NK-92 (cell line): ENCODE results near the gene ARHGAP28.
"Not testable (repeated sequence)": the region's sequence is repeated elsewhere in the genome, so short reads cannot be mapped to it uniquely, and the experiment has no call there.

Experiments
- DNase-seq: peaks from one replicate; lab custom pipeline; 2025; ENCODE audit not compliant: unreplicated experiment; lab: John Stamatoyannopoulos, UW

The ARHGAP28 gene

DNA sequence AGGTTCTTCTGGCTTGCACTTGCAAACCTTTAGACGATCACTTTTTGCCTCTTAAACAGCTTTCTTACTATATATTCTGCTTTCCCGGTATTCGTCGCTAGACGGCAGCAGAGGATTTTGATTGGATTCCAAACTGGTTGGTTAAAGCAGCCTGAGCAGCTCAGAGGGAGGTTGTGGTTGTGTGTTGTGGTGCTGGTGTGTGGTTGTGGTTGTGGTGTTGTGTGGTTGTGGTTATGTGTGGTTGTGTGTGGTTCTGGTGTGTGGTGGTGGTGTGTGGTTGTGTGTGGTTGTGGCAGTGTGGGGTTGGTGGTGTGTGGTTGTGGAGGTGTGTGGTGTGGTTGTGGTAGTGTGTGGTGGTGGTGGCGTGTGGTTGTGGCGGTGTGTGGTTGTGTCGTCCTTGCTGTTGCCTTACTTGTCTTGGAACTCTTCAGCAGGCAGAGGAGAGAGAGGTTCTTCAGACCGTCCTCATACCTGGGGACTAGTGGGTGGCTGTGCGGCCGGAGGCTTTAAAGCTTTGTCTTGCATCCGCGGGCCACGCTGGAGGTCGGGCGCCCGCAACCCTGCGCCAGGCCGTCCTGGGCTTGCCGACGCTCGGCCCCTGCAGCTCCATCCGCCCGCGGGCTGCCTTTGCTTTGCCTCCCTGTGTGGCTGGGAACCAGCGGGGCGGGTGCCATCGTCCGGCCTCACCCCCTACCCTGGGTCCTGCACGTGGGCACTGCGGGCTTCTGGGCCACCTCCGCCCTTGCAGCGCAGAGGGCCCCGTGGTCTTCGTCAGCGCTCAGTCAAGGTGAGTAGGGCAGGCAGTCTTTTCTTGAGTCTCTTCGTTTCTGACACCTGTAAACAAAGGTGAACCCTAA lies 190.8 kb downstream of the ARHGAP28 start:
- DNase-seq: no peak

DNA sequence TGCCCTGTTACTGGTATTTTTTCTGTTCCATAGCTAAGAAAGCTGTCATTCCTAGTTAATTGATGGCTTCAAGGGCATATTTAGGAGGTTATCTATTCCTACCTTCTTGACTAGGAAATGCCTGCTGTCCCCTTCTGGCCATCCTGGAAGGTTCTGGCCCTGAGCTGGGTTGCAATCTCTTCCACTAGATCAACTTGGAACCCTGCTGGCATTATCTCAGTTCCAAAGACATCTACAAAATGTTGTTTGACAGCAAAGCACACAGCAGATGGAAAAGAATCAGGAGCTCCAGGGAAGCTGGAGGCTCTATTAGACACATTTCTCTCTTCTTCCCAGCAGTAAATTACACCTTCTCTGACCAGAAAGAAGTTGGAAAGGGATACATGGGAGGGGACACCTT lies 192.1 kb downstream of the ARHGAP28 start:
- DNase-seq: no peak

DNA sequence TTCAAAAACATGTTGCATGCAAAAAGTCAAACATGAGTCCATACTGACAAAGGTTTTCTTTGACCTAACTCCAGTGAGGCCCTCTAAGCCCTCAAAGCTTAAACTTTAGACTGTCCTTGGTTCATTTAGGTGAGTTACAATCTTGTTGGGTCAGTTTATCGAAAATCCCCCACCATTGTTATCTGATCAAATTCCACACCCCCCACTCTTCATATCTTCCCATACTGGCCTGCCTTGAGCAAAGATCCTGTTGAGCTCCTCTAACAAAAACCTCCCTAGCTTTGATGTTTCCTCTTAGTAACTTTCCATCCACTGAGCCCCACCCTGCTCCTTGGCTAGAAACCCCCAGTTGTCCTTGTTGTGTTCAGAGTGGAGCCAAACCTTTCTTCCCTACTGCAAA lies 193.7 kb downstream of the ARHGAP28 start:
- no peak for DNase-seq

DNA sequence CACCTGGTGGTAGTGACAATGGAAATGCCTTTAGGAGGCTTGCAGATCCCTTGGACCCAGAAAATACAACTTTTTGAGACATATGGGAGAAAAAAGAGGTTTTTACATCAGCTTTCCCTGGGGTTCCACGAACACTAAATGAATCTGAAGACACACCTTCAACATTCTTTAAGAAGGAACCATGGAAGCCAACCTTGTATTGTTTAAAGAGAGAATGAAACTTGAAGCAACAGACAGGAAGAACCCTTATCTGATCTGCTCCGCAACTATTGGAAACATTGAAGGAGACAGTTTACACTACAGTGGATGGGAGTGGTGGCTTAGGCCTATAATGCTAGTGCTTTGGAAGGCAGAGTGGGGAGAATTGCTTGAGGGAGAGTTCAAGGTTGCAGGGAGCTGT lies 197.6 kb downstream of the ARHGAP28 start:
- DNase-seq: no peak

DNA sequence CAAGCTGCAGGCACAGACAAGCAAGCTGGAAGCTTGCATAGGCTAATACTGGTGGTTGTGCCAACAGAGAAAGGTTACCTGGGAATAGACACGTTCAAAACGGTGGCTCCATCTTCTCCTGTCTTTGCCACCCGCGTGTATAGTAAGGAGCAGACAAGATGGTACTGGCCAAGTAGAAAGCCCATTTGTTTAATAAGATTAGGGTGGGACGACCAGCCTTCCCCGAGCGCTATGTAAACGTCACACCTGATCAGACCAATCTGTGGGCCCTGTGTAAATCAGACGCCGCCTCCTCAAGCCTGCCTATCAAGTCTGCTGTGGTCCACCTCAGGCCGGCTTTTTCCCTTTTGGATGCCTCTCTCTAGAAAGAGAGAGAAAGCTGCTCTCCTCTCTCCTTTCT lies 198.8 kb downstream of the ARHGAP28 start:
- no peak for DNase-seq

DNA sequence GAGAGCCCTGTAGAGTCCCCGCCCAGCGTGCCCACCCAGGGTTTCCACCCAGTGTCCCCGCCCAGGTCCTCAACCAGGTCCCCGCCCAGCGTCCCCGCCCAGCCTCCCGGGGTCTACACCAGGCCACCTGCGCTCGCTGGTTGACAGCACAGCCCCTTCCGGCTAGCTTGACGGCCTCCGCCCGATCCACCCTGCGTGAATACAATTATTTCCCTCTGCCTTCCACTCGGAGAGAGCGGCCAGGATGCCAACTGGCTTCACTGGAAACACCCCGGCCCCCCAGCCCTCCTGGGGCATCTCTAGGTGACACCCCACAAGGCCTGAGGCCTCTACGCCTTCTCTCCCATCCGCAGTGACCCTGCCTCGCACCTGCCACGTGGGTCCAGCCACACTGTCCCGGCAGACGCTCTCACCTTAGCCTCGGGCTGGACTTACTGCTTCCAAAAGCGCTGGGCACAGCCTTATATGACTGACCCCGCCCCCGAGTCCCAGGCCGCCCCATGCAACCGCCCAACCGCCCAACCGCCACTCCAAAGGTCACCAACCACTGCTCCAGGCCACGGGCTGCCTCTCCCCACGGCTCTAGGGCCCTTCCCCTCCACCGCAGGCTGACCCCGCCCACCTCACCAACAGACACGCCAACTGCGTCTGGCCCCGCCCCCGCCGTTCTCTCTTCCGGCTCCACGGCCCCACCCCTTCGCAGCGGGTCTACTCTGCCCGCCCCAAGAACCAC lies 200.0 kb downstream of the ARHGAP28 start:
- no peak for DNase-seq

DNA sequence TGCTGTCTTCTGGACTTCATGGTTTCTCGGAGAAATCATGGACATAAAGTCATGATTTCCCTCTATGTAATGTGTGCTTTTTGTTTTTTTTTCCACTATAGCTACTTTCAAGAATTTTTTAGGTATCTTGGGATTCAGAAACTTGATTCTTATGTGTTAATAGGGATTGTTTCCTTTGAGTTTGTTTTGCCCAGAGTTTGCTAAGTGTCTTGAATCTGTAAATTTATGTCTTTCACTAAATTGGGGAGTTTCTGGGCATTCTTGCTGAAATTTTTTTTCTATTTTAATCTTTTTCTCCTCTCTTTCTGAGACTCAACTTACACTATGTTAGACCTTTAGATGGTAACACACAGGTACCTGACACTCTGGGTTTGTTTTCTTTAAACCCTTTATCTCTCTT lies 205.3 kb downstream of the ARHGAP28 start:
- DNase-seq: no peak

DNA sequence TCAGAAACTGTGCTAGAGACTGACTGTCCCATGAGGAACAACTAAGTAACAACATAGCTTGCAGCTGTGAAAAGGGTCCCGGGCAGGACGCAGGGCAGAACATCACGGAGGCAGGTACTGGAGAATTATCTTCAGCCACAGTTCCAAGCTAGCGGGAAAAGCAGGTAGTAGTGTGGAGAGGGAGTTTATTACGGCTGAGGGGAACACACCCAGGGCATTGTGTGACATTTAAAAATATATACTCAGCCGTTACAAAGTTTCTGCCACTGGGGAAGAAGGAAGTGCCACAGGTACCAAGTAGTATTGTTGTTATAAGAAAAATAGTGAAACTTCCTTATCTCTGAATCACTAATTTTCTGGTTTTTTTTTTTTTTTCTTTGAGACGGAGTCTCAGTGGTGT lies 208.5 kb downstream of the ARHGAP28 start:
- no peak for DNase-seq

DNA sequence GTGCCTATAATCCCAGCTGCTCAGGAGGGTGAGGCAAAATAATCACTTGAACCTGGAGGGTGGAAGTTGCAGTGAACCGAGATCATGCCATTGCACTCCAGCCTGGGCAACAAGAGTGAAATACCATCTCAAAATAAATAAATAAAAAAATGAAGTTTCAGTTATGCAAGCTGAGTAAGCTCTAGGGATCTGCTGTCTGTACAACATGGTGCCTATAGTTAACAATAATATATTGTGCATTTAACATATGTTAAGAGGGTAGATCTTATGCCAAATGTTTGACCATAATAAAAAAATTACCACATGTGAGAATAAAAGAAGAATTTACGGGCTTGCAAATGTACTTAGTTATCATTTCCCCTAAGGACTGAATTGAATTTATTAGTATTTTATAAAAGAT lies 208.9 kb downstream of the ARHGAP28 start:
- not testable (repeated sequence) for DNase-seq

DNA sequence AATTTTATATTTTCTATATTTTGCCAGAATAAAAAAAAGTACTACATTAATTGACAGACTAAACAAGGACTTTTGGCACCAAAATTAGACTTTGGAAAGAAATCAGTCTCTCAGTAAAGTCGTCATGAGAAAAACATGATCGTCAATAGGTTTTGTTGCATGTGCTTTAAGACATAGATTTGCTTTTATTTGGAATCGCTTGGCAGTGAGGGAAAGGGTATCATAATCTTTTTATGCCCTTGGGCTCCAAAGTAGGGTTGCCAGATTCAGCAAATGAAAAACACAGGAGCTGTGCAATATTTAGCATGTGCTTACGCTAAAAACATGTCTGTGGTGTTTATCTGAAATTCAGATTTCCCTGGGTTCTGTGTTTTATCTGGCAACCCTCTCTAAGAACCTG lies 210.5 kb downstream of the ARHGAP28 start:
- no peak for DNase-seq

DNA sequence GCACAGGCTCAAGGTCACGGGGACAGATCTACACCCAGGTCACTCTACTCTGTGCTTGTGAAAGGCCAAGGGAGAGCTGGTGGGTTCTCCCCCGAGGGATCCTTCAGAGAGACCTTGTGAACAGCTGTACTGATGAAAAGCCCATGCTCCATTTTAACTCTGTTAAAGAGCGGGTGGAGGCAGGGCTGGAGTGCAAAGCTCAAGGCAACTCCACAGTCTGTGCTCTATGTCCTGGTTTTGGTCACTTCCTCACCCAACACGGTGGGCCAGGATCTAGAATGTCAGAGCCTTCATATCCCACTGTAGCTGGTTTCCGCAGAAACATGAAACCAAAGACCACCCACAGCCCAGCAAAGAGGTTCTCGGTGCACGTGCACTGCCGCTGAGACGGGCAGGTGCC lies 210.9 kb downstream of the ARHGAP28 start:
- DNase-seq: no peak

DNA sequence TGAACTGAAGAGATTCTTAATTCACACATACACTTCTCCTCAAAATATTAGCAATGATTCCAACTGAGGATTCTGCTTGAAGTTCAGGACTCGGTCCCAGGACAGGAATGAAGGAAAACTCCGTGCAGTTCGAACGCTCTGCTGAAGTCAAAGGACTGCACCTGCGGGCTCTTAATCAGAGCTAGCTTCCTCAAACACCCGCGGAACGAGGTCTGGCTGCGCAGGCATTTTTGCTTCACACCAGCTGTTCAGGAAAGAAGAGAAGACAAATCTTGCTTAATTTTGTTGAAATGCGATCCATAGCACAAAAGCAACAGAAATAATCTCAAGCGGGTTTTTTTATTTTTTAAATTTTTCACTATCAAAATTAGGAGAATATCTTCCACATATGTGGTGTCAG lies 212.5 kb downstream of the ARHGAP28 start:
- DNase-seq: no peak

DNA sequence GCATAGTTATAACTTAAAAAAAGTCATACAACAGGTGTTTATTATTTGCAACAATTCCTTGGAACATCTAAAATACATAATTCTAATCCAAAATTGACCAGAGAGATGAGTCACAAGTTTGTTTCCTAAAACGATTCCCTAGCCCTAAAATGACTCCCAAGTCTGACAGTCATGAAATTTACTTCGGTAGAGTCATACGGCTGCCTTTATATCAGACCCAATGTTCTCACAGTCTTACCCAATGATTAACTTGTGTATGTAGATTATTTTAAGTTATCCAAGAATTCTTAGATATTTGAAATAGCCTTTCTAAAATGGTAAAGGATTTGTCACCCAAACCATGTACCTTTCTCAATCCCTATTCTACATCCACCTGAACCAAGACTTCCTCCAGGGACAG lies 213.2 kb downstream of the ARHGAP28 start:
- no peak for DNase-seq

DNA sequence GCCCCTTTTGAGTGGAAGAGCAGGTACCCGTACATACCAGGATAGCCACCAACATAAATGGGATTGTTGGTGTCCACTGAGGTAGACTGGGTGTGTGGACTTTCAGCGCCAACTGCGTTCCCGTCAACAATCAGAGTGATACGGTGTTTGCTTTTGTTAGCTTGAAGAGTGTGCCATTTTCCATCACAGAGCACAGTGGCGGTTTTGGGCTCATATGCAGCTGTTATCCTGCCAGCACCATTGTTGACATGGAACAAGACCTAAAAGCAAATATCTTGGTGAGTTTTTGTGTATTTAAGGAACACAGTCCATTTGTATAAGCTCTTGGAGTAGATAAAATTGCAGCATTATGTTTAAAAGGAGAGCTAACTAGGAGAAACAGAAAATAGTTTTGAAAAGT lies 213.6 kb downstream of the ARHGAP28 start:
- DNase-seq: no peak

DNA sequence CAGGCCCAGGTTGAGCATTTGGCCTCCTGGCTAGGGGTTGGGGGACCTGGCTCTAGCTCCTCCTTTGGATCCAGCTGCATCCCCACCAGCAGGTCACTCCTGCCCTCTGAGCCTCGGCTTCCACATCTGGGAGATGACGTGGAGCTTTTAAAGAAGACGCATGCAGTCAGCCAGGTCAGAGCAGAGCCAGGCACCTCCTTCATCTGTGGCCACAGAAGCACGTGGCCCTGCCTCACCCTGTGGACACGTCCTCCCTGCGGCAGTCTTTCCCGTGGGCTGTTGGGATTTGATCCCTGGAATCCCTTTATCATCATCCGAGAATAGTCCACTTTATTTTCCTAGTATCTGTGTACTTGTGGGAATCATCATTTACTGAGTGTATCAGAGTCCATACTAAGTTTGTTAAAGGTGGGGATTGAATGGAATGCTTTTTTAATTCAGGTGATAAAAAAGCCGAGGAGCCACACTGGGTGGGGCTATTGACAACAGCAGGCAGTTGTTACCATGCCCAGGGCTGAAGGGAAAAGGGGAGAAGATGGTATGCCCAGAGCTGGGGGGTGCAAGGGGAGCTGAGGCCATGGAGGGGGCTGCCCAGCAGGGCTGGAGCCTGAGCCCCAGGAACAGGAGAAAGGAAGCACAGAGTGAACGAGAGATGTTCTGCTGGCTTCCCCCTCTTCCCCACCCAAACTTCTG lies 218.0 kb downstream of the ARHGAP28 start:
- DNase-seq: no peak

DNA sequence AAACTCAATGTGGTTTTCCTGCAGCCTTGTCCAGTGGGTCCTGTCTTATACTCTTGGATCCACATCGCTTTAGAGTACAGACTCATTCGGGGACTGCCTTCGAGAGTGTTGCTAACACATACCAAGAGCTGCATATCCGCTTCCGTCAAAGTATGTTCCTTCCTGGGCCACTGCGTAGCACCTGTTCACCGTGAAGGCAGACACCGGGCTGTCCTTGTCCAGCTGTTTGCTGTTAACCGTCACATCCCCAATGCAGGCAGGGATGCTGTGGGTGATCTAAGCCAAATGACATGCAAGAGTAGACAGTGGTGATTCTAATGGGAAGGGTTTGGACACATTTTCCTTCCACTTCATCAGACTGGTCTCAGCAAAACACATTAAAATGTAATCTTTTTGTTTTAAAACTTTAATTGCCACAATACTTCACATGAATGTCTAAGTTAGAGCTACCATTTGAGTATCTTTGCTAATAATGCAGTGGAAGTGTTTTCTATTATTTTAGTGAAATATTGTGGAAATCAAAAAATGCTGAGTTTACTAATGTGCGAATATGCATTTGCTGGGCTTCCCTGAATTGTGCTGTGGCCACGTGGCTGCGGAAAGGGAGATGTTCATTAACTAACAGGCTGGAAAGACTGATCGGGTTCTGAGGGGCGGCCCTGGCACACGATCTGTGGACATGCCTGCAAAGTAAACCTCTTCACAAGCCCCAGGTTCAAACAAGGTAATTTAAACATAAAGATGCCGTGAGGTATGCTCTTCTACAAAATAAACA lies 219.0 kb downstream of the ARHGAP28 start:
- no peak for DNase-seq

DNA sequence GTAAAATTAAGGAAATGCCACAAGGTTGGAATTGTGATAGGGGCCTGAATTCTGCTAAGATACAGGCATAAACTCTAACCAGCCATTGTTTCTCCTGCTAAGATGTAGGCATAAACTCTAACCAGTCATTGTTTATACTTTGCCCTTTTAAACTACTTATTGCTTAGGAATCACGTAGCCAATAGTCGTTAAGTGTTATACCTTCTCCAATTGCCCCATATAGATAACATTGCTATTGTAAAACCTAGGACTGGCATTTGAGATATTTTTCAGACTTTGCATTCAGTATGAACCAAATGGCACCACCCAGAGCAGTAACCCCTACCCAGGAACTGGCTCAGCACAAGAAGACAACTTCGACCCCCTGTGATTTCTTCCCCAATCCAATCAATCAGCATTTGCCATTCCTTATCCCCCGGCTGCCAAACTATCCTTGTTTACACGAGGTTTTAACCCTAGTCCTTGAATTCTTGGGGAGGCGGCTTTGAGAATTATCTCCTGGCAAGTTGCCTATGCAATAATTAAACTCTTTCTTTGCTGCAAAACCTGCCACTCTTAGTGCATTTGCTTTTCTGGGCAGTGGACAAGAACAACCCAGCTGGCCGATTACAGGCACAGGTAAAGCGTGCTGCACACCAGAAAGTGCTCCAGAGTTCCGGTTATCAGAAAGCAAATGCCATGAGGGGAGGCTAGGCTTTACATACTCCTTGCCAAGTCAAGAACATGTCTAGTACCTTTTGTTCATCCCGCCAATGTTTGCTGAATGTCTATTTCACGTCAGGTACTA lies 220.5 kb downstream of the ARHGAP28 start:
- DNase-seq: no peak

DNA sequence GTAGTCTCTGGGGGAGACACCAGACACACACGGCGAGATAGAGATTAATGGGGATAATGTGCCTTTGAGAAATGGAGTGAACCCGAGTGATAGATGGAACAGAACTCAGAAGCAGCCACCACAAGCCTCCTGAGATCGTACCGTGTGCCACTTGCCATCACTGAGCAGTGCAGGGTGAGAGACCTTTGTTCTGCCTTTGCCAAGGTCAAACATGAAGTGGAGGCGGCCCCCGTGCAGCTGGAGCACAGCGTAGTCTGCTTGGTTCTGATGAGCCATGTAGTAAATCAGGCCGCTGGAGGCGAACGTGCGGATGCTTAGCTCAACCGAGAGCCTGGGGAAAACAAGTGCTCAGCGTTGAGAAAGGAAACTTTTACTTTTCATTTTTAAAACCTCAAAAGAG lies 221.1 kb downstream of the ARHGAP28 start:
- no peak for DNase-seq

DNA sequence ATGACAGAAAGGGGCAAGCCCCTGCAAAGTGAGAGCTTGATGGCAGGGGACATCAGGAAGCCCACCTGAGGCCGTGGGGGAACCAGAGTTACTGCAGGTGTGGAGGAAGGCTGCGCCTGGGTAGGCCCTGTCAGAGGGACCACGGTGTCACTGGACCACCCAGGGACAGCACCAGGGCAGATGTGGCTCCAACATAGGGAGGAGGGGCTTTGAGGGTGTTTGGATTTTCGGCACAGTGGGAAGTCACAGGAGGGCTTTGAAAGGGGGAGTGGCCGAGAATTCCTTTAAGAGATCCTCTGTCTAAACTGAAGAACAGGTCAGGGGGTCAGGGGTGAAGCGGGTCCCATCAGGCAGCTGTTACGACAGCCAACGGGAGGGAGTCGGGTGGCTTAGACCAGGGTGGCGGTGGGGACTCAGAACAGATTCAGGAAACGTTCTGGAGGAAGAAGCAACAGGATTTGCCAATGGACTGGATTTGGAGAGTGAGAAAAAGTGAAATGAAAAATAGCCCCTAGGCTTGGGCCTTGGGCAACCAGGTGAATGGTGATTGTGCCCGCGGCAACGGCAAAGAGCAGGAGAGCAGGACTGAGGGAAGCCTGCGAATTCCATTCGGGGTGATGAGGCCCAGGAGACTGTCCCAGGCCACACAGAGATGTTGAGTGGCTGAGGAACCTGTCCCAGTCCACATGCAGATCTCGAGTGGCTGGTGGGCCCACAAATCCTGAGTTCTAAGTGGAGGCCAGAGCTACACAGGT lies 222.0 kb downstream of the ARHGAP28 start:
- DNase-seq: no peak

DNA sequence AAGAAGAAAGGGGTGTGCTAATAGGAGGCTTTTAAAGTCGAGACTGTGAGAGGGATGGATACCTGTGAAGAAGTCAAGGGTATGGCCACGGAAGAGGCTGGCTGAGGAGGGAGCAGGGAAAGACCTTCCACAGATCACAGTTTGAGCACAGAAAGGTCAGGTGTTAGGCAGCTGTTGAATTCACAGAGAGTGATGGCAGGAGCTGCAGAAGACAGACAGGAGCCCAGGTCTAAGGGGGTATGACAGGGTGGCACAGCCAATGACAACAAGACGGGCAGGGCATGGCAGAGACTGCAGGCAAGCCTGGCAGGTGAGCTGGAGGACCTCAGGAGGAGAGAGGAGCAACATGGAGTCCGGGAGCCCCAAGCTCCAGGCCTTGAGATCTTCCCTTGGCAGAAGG lies 225.0 kb downstream of the ARHGAP28 start:
- no peak for DNase-seq
